Liver (tissue), 9 donors: ENCODE data around the gene ARHGAP32. TPM values are rescaled to one million over a fixed set of nuclear protein-coding genes. Genes with fewer than 3 reads are reported as not detected.
"Not testable (repeated sequence)": the region's sequence is repeated elsewhere in the genome, so short reads cannot be mapped to it uniquely, and the experiment has no call there.

Experiments used
- DNase-seq: peaks from one replicate; pipeline ENCODE4 v3.0.0-alpha.2; 2017; ENCODE audit warnings: low spot score
- H3K27ac ChIP-seq, 2 donors: one replicate each; pipeline ENCODE4 v1.7.0; 2013; ENCODE audit warnings: inconsistent platforms in 2 of 2, low read length in 2 of 2, control low read depth in 1 of 2, low read depth in 1 of 2, mild to moderate bottlenecking in 1 of 2
- H3K27me3 ChIP-seq, 4 donors: one replicate each; pipeline versions ENCODE4 v1.6.1 to v1.7.0; 2013; ENCODE audit warnings: low read length in 3 of 4, inconsistent platforms in 1 of 4, mild to moderate bottlenecking in 1 of 4, moderate library complexity in 1 of 4; ENCODE audit not compliant: control insufficient read depth in 4 of 4, insufficient read depth in 4 of 4
- H3K36me3 ChIP-seq, 4 donors: one replicate each; pipeline versions ENCODE4 v1.6.1 to v1.7.0; 2013; ENCODE audit warnings: low read length in 3 of 4, mild to moderate bottlenecking in 3 of 4, low read depth in 1 of 4, moderate library complexity in 1 of 4; ENCODE audit not compliant: control insufficient read depth in 4 of 4, insufficient read depth in 3 of 4
- H3K4me1 ChIP-seq, 4 donors: one replicate each; pipeline versions ENCODE4 v1.6.1 to v1.7.0; 2013; ENCODE audit warnings: low read length in 3 of 4, mild to moderate bottlenecking in 3 of 4, moderate library complexity in 1 of 4; ENCODE audit not compliant: control insufficient read depth in 4 of 4, insufficient read depth in 4 of 4
- H3K4me3 ChIP-seq, 3 donors: one replicate each; pipeline versions ENCODE4 v1.6.1 to v1.7.0; 2013; ENCODE audit warnings: low read length in 3 of 3, control low read depth in 1 of 3, low read depth in 1 of 3, mild to moderate bottlenecking in 1 of 3
- H3K9ac ChIP-seq, 2 donors: one replicate each; pipeline ENCODE4 v1.7.0; 2013; ENCODE audit warnings: low read length in 2 of 2, mild to moderate bottlenecking in 2 of 2, moderate library complexity in 2 of 2, control low read depth in 1 of 2, low read depth in 1 of 2
- H3K9me3 ChIP-seq, 4 donors: one replicate each; pipeline versions ENCODE4 v1.6.1 to v1.7.0; 2013; ENCODE audit warnings: low read length in 3 of 4; ENCODE audit not compliant: control insufficient read depth in 4 of 4
- ATF3 ChIP-seq: IDR thresholded peaks from 2 replicates; pipeline ENCODE4 v1.6.1; 2016; ENCODE audit warnings: antibody characterized with exemption
- EGR1 ChIP-seq, 2 donors: IDR thresholded peaks; 2 replicates each; pipeline ENCODE4 v1.6.1; 2016 to 2018; ENCODE audit warnings: antibody characterized with exemption in 2 of 2, low read depth in 2 of 2
- FOXA2 ChIP-seq: IDR thresholded peaks from 2 replicates; pipeline ENCODE4 v1.6.1; 2016; ENCODE audit warnings: antibody characterized with exemption
- GABPA ChIP-seq, 2 donors: IDR thresholded peaks in 1 of 2; conservative IDR thresholded peaks in 1 of 2; 2 replicates each; pipeline ENCODE4 v1.6.1; 2016; ENCODE audit warnings: antibody characterized with exemption in 2 of 2, mild to moderate bottlenecking in 1 of 2, moderate library complexity in 1 of 2
- HNF4A ChIP-seq, 2 donors: conservative IDR thresholded peaks; 2 replicates each; pipeline ENCODE4 v1.6.1; 2016; ENCODE audit warnings: antibody characterized with exemption in 2 of 2, mild to moderate bottlenecking in 2 of 2
- HNF4G ChIP-seq: IDR thresholded peaks from 2 replicates; pipeline ENCODE4 v1.6.1; 2016; ENCODE audit warnings: antibody characterized with exemption
- JUND ChIP-seq, 2 donors: IDR thresholded peaks; 2 replicates each; pipeline ENCODE4 v1.6.1; 2016; ENCODE audit warnings: antibody characterized with exemption in 2 of 2
- MAX ChIP-seq: IDR thresholded peaks from 2 replicates; pipeline ENCODE4 v1.6.1; 2016; ENCODE audit warnings: antibody characterized with exemption
- NR2F2 ChIP-seq: IDR thresholded peaks from 2 replicates; pipeline ENCODE4 v1.6.1; 2016; ENCODE audit warnings: antibody characterized with exemption
- REST ChIP-seq: IDR thresholded peaks from 2 replicates; pipeline ENCODE4 v1.6.1; 2016; ENCODE audit warnings: antibody characterized with exemption, mild to moderate bottlenecking
- RXRA ChIP-seq, 2 donors: IDR thresholded peaks; 2 replicates each; pipeline ENCODE4 v1.6.1; 2017 to 2018; ENCODE audit warnings: antibody characterized with exemption in 2 of 2, mild to moderate bottlenecking in 1 of 2
- SP1 ChIP-seq: IDR thresholded peaks from 2 replicates; pipeline ENCODE4 v1.6.1; 2018; ENCODE audit warnings: antibody characterized with exemption, mild to moderate bottlenecking
- WGBS: extraction: QIAGEN DNeasy Blood & Tissue Kit; methylation state at CpG from one replicate; pipeline ENCODE4 v1.1.7; 2013; 5-methylcytosine and 5-hydroxymethylcytosine counted together
- polyA plus RNA-seq, 2 donors: library from polyadenylated mRNA; stranded (reverse) in 1 of 2; unstranded in 1 of 2; fragments of 200-250 nt in 1 of 2; fragments of >200 nt in 1 of 2; fragmentation: Nextera tagmentation in 1 of 2; extraction: Ambion mirVana in 1 of 2; gene quantifications; one replicate each; pipeline versions ENCODE4 v1.2.1 to v1.2.3, GENCODE V29; 2013 to 2015
- total RNA-seq, 2 donors: library from RNA; depleted of rRNA; stranded (reverse); fragments of >200 nt; gene quantifications; one replicate each; pipeline ENCODE4 v1.2.3, GENCODE V29; 2014
- donor health status: healthy.
- donor health status: healthy.
- donor health status: healthy.
- donor health status: healthy.
- donor health status: healthy.

The ARHGAP32 gene
- total and polyA plus RNA-seq, 4 donors = 1.8 to 13.1 (median 2.6) TPM

- TF ChIP-seq MAX (no peak), NR2F2 (no peak), ATF3 (no peak), EGR1 (IDR thresholded peaks at IDR 0.05; ENCODE audit: low read depth in 2 of 2) (no peak)
Measured at GRCh38 chr11:129013737-129014475, 178.2 kb downstream of the ARHGAP32 start (continued).

- H3K4me3 ChIP-seq = no peak overlapping the region
- DNase-seq = no peak
- WGBS = 87% methylated on average over 4 of the region's 4 CpGs
- H3K9me3 ChIP-seq = no peaks in the 10 kb centered on the region
- no peak for TF ChIP-seq NR2F2
- TF ChIP-seq REST = no peak
- TF ChIP-seq SP1 = no peak
- no peak for TF ChIP-seq JUND (IDR thresholded peaks at IDR 0.05)
- no peak for TF ChIP-seq HNF4G
- no peak for TF ChIP-seq HNF4A (conservative IDR thresholded peaks at IDR 0.05)
- H3K27ac ChIP-seq = no peak overlapping the region
- no peaks in the 10 kb centered on the region for H3K27me3 ChIP-seq
- H3K36me3 ChIP-seq = no peaks in the 10 kb centered on the region
- H3K4me1 ChIP-seq = no peaks in the 10 kb centered on the region
- no peak overlapping the region for H3K9ac ChIP-seq
Measured at GRCh38 chr11:129012880-129013279, 179.2 kb downstream of the ARHGAP32 start.

- 93% methylated on average over 4 of the region's 4 CpGs for WGBS
- Histone ChIP-seq H3K4me1 (no peaks in the 10 kb centered on the region), H3K27ac (no peak overlapping the region), H3K36me3 (no peaks in the 10 kb centered on the region), H3K4me3 (no peak overlapping the region), H3K9ac (no peak overlapping the region), H3K9me3 (no peaks in the 10 kb centered on the region), H3K27me3 (no peaks in the 10 kb centered on the region)
- TF ChIP-seq FOXA2 (no peak), REST (no peak), HNF4A (conservative IDR thresholded peaks at IDR 0.05) (no peak), RXRA (IDR thresholded peaks at IDR 0.05) (no peak), EGR1 (IDR thresholded peaks at IDR 0.05; ENCODE audit: low read depth in 2 of 2) (no peak), GABPA (IDR thresholded peaks at IDR 0.05 in 1 of 2, conservative IDR thresholded peaks at IDR 0.05 in 1 of 2) (no peak), HNF4G (no peak), ATF3 (no peak)
- no peak for DNase-seq
Measured at GRCh38 chr11:129006161-129006560, 186.0 kb downstream of the ARHGAP32 start.

- WGBS = 97% methylated on average over 8 of the region's 8 CpGs
- not testable (repeated sequence) for H3K4me3 ChIP-seq, H3K36me3 ChIP-seq, H3K9ac ChIP-seq, H3K27me3 ChIP-seq, DNase-seq, H3K27ac ChIP-seq, H3K4me1 ChIP-seq, H3K9me3 ChIP-seq
Measured at GRCh38 chr11:128999165-128999564, 193.0 kb downstream of the ARHGAP32 start.
